ENCODE data around the gene TBCB.

TBCB gene

DNA sequence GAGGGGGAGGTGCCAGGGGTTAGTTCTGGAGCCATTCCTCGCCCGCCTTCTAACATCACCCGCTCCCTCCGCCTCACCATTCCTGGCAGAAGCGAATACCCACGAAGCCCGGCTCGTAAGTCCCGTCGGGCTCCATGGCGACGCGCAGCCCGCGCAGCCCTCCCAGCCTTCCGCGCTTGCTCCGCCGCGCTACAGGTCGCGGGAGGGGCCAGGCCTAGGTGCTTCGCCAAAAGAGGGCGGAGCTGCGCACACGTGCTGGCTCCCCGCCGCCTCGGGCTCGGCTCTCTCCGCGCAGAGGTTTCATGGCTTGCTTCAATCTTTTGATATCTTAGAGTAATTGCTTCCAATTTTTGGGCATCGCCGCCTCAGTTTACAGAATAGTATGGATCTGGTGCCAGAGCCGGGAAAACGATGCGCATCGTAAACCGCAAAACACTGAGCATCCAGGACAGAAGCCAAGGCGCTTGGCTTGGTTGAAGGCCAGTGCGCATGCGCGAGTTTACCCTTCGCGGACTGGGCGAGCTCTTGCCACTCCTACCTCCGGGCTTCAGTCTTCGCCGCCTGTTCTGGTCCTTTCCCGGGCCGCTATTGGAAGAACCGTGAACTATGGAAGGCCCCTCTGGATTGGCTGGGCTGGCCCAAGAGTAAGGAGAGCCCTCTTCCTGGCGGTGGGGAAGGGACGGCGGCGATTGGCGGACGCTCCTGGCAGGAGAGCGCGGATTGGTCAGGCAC lies 381 bp upstream of the TBCB start, which contains the start of gene POLR2I (continued):
- TF ChIP-seq GFI1B (tag by site-specific recombination; IDR thresholded peaks at IDR 0.05) (no peak), SP7 (tag by site-specific recombination; IDR thresholded peaks at IDR 0.05) (peak; percentile 85; the same call in 1 of the 2 replicates), ZNF785 (tag by site-specific recombination; IDR thresholded peaks at IDR 0.05) (no peak), ZNF202 (tag by site-specific recombination; IDR thresholded peaks at IDR 0.05; ENCODE audit: borderline replicate concordance) (no peak), ZNF610 (tag by site-specific recombination; IDR thresholded peaks at IDR 0.05; ENCODE audit: borderline replicate concordance) (peak; percentile 90), KLF9 (tag by site-specific recombination; IDR thresholded peaks at IDR 0.05; ENCODE audit: low read depth) (peak; percentile 97), ZNF335 (tag by site-specific recombination; conservative IDR thresholded peaks at IDR 0.05) (peak; percentile 99), ZNF571 (tag by site-specific recombination; IDR thresholded peaks at IDR 0.05) (no peak), ZIC2 (tag by site-specific recombination; IDR thresholded peaks at IDR 0.05) (peak; percentile 26), OVOL3 (tag by site-specific recombination; IDR thresholded peaks at IDR 0.05) (no peak), WT1 (tag by site-specific recombination; IDR thresholded peaks at IDR 0.05) (peak; percentile 84), ZNF146 (tag by site-specific recombination; IDR thresholded peaks at IDR 0.05) (peak; percentile 52; the same call in 1 of the 2 replicates), ZNF274 (IDR thresholded peaks at IDR 0.05; ENCODE audit: low read length) (no peak), ZNF274 (tag by site-specific recombination; IDR thresholded peaks at IDR 0.05; ENCODE audit: borderline replicate concordance) (no peak), GLI2 (tag by site-specific recombination; IDR thresholded peaks at IDR 0.05; ENCODE audit: borderline replicate concordance, low read depth) (no peak), ZNF677 (tag by site-specific recombination; IDR thresholded peaks at IDR 0.05) (no peak), ZFHX2 (tag by site-specific recombination; conservative IDR thresholded peaks at IDR 0.05) (peak; percentile 5; the same call in 1 of the 2 replicates), KLF8 (tag by site-specific recombination; IDR thresholded peaks at IDR 0.05) (peak; percentile 97), ZNF664 (tag by site-specific recombination; IDR thresholded peaks at IDR 0.05) (no peak), ZNF354C (tag by site-specific recombination; IDR thresholded peaks at IDR 0.05; ENCODE audit: borderline replicate concordance, low read depth) (no peak), MZF1 (tag by site-specific recombination; IDR thresholded peaks at IDR 0.05; ENCODE audit: borderline replicate concordance) (no peak), ZNF292 (tag by site-specific recombination; IDR thresholded peaks at IDR 0.05; ENCODE audit: borderline replicate concordance, low read depth) (no peak), ZNF133 (tag by site-specific recombination; IDR thresholded peaks at IDR 0.05) (no peak), ZNF350 (tag by site-specific recombination; IDR thresholded peaks at IDR 0.05) (no peak), ZNF529 (tag by site-specific recombination; IDR thresholded peaks at IDR 0.05; ENCODE audit: insufficient replicate concordance) (no peak), ZNF623 (tag by site-specific recombination; IDR thresholded peaks at IDR 0.05) (no peak; the same call in none of the 2 replicates)
- TF ChIP-seq, protein P1, sequence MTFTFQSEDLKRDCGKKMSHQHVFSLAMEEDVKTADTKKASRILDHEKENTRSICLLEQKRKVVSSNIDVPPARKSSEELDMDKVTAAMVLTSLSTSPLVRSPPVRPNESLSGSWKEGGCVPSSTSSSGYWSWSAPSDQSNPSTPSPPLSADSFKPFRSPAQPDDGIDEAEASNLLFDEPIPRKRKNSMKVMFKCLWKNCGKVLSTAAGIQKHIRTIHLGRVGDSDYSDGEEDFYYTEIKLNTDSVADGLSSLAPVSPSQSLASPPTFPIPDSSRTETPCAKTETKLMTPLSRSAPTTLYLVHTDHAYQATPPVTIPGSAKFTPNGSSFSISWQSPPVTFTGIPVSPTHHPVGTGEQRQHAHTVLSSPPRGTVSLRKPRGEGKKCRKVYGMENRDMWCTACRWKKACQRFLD (tag by site-specific recombination; IDR thresholded peaks at IDR 0.05): no peak
- TF ChIP-seq, protein P2, sequence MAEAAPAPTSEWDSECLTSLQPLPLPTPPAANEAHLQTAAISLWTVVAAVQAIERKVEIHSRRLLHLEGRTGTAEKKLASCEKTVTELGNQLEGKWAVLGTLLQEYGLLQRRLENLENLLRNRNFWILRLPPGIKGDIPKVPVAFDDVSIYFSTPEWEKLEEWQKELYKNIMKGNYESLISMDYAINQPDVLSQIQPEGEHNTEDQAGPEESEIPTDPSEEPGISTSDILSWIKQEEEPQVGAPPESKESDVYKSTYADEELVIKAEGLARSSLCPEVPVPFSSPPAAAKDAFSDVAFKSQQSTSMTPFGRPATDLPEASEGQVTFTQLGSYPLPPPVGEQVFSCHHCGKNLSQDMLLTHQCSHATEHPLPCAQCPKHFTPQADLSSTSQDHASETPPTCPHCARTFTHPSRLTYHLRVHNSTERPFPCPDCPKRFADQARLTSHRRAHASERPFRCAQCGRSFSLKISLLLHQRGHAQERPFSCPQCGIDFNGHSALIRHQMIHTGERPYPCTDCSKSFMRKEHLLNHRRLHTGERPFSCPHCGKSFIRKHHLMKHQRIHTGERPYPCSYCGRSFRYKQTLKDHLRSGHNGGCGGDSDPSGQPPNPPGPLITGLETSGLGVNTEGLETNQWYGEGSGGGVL (tag by site-specific recombination; IDR thresholded peaks at IDR 0.05): no peak
- TF ChIP-seq, protein P3, sequence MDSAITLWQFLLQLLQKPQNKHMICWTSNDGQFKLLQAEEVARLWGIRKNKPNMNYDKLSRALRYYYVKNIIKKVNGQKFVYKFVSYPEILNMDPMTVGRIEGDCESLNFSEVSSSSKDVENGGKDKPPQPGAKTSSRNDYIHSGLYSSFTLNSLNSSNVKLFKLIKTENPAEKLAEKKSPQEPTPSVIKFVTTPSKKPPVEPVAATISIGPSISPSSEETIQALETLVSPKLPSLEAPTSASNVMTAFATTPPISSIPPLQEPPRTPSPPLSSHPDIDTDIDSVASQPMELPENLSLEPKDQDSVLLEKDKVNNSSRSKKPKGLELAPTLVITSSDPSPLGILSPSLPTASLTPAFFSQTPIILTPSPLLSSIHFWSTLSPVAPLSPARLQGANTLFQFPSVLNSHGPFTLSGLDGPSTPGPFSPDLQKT (IDR thresholded peaks at IDR 0.05; ENCODE audit: borderline replicate concordance, low read depth, low read length): no peak
- TF ChIP-seq, protein P4, sequence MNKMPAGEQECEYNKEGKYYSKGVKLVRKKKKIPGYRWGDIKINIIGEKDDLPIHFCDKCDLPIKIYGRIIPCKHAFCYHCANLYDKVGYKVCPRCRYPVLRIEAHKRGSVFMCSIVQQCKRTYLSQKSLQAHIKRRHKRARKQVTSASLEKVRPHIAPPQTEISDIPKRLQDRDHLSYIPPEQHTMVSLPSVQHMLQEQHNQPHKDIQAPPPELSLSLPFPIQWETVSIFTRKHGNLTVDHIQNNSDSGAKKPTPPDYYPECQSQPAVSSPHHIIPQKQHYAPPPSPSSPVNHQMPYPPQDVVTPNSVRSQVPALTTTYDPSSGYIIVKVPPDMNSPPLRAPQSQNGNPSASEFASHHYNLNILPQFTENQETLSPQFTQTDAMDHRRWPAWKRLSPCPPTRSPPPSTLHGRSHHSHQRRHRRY (tag by site-specific recombination; IDR thresholded peaks at IDR 0.05): 0 out of 2 replicates have a peak, but pooled peaks have one; percentile 14
- TF ChIP-seq, protein P5, sequence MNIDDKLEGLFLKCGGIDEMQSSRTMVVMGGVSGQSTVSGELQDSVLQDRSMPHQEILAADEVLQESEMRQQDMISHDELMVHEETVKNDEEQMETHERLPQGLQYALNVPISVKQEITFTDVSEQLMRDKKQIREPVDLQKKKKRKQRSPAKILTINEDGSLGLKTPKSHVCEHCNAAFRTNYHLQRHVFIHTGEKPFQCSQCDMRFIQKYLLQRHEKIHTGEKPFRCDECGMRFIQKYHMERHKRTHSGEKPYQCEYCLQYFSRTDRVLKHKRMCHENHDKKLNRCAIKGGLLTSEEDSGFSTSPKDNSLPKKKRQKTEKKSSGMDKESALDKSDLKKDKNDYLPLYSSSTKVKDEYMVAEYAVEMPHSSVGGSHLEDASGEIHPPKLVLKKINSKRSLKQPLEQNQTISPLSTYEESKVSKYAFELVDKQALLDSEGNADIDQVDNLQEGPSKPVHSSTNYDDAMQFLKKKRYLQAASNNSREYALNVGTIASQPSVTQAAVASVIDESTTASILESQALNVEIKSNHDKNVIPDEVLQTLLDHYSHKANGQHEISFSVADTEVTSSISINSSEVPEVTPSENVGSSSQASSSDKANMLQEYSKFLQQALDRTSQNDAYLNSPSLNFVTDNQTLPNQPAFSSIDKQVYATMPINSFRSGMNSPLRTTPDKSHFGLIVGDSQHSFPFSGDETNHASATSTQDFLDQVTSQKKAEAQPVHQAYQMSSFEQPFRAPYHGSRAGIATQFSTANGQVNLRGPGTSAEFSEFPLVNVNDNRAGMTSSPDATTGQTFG (tag by site-specific recombination; IDR thresholded peaks at IDR 0.05; ENCODE audit: borderline replicate concordance): no peak
- TF ChIP-seq, protein P6, sequence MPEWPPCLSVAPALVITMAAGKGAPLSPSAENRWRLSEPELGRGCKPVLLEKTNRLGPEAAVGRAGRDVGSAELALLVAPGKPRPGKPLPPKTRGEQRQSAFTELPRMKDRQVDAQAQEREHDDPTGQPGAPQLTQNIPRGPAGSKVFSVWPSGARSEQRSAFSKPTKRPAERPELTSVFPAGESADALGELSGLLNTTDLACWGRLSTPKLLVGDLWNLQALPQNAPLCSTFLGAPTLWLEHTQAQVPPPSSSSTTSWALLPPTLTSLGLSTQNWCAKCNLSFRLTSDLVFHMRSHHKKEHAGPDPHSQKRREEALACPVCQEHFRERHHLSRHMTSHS (tag by site-specific recombination; IDR thresholded peaks at IDR 0.05): no peak

Data from HEK293 (cell line).